Thoracic aorta (tissue), 2 donors: ENCODE data around the gene TNNC1. TPM values are rescaled to one million over a fixed set of nuclear protein-coding genes. Genes with fewer than 3 reads are reported as not detected.

Source experiments
- ATAC-seq: fragments of 150-250 bp; one replicate; pipeline ENCODE4 v1.8.0; 2017; ENCODE audit warnings: low read depth; ENCODE audit not compliant: insufficient number of reproducible peaks, low FRiP score
- DNase-seq: peaks from one replicate; pipeline ENCODE4 v3.0.0-alpha.2; 2020; ENCODE audit warnings: low spot score
- H3K27ac ChIP-seq, 2 donors: fragments of 200-600 bp; sonication (generic); 1 replicate in 1 of 2; 2 replicates in 1 of 2; pipeline ENCODE4 v1.5.1; 2016; ENCODE audit warnings: mild to moderate bottlenecking in 2 of 2, moderate library complexity in 2 of 2
- H3K27me3 ChIP-seq: fragments of 200-600 bp; sonication (generic); replicated peaks from 2 replicates; pipeline ENCODE4 v1.6.0; 2016; ENCODE audit warnings: mild to moderate bottlenecking; ENCODE audit not compliant: insufficient read depth
- H3K36me3 ChIP-seq: fragments of 200-600 bp; sonication (generic); one replicate; pipeline ENCODE4 v1.5.1; 2016
- H3K4me1 ChIP-seq, 2 donors: fragments of 200-600 bp; sonication (generic); 1 replicate in 1 of 2; 2 replicates in 1 of 2; pipeline versions ENCODE4 v1.5.1 to v1.6.0; 2016; ENCODE audit warnings: low read depth in 2 of 2, mild to moderate bottlenecking in 1 of 2; ENCODE audit not compliant: control insufficient read depth in 1 of 2
- H3K4me3 ChIP-seq: fragments of 200-600 bp; sonication (generic); 2 replicates; pipeline ENCODE4 v1.5.1; 2016; ENCODE audit warnings: mild to moderate bottlenecking
- H3K9me3 ChIP-seq: fragments of 200-600 bp; sonication (generic); 2 replicates; pipeline ENCODE4 v1.5.1; 2016
- total RNA-seq, 2 donors: library from RNA; depleted of rRNA; stranded (reverse); fragments of >200 nt; gene quantifications; one replicate each; pipeline versions ENCODE4 v1.1.0 to v1.2.3, GENCODE V29; 2016
- TF ChIP-seq, protein P1 (sequence below): fragments of 200-600 bp; sonication (generic); IDR thresholded peaks from one replicate; pipeline ENCODE4 v1.5.1; 2019; ENCODE audit warnings: antibody characterized with exemption

Gene TNNC1
- total RNA-seq, 2 donors from 2014 or later, result 1.5 to 3.0 TPM

- Histone ChIP-seq H3K4me1 (no peaks in the 10 kb centered on the region), H3K9me3 (no peaks in the 10 kb centered on the region), H3K36me3 (no peaks in the 10 kb centered on the region), H3K27me3 (no peaks in the 10 kb centered on the region), H3K4me3 (no peak overlapping the region), H3K27ac (no peak overlapping the region)
- ATAC-seq (no peak), DNase-seq (no peak)
- TF ChIP-seq, protein P1, sequence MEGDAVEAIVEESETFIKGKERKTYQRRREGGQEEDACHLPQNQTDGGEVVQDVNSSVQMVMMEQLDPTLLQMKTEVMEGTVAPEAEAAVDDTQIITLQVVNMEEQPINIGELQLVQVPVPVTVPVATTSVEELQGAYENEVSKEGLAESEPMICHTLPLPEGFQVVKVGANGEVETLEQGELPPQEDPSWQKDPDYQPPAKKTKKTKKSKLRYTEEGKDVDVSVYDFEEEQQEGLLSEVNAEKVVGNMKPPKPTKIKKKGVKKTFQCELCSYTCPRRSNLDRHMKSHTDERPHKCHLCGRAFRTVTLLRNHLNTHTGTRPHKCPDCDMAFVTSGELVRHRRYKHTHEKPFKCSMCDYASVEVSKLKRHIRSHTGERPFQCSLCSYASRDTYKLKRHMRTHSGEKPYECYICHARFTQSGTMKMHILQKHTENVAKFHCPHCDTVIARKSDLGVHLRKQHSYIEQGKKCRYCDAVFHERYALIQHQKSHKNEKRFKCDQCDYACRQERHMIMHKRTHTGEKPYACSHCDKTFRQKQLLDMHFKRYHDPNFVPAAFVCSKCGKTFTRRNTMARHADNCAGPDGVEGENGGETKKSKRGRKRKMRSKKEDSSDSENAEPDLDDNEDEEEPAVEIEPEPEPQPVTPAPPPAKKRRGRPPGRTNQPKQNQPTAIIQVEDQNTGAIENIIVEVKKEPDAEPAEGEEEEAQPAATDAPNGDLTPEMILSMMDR, result no peak
Observed at GRCh38 chr3:52433328-52433995, 20.4 kb downstream of the TNNC1 start.

DNA sequence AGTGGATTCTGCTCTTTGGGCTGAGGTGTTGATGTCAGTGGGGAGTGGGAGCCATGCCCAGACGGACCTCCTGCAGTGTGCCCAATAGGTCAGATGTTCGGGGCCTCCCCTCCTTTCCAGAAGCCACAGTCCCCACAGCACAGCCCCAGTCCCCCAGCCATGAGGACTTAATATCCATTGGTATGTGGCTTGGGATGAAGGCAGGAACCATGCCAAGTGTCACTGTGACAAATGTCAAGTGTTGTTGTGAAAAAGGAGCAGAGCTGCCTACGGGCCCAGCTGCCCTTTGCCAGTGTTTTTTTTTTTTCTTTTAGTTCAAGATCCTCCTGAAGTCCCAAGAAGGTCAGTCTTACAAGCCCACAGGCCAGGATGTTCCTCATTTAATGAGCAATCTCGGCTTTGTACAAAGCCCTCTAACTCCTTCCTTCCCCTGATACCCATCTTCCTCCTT, 21.1 kb downstream of the TNNC1 start:
- no peak overlapping the region for H3K27ac ChIP-seq
- H3K36me3 ChIP-seq, result no peaks in the 10 kb centered on the region
- H3K4me3 ChIP-seq, result no peak overlapping the region
- ATAC-seq (no peak), DNase-seq (no peak)
- no peaks in the 10 kb centered on the region for H3K9me3 ChIP-seq
- no peaks in the 10 kb centered on the region for H3K4me1 ChIP-seq
- no peaks in the 10 kb centered on the region for H3K27me3 ChIP-seq
- TF ChIP-seq, protein P1, result no peak

GRCh38 chr3:52432225-52432624, 21.6 kb downstream of the TNNC1 start:
- ATAC-seq (no peak), DNase-seq (no peak)
- no peaks in the 10 kb centered on the region for H3K9me3 ChIP-seq
- H3K4me1 ChIP-seq, result no peaks in the 10 kb centered on the region
- H3K27me3 ChIP-seq, result no peaks in the 10 kb centered on the region
- TF ChIP-seq, protein P1, result no peak
- H3K27ac ChIP-seq, result no peak overlapping the region
- H3K4me3 ChIP-seq, result no peak overlapping the region
- no peaks in the 10 kb centered on the region for H3K36me3 ChIP-seq

DNA sequence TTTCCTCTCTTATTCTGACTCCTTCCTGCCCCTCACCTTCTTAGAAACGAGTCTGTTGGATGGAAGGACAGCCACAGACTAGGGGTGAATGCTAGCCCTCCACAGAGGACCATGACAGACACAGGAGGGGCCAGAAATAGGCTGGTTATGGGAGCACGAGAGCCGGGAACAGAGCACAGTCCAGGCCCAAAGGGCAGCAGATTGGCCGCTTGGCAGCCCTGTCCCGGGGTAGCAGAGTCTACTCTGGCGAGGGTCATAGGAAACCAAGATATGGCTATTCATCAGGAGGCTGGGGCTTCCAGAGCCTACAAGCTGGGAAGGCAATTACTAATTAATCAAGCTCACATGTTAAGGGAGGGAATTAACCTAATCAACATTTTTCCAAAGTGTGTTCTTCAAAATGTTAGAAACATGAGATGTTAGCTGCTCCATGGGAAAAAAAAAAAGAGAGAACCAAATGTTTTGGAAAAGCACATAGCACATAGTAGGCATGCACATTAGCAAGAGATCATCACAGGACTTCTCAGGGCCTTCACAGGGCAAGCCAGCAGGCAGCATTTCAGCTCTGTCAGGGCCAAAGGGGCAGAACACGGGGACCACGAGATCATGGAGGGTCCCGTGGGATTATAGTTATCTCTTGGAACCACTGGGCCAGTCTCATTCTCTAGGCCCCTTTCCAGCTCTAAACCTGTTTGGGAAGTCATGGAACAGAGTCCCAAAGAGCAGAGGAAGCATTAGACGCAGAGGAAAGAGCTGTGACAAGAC, 22.2 kb downstream of the TNNC1 start:
- H3K4me3 ChIP-seq, result no peak overlapping the region
- no peaks in the 10 kb centered on the region for H3K4me1 ChIP-seq
- no peak overlapping the region for H3K27ac ChIP-seq
- no peaks in the 10 kb centered on the region for H3K9me3 ChIP-seq
- ATAC-seq (no peak), DNase-seq (no peak)
- no peaks in the 10 kb centered on the region for H3K36me3 ChIP-seq
- no peaks in the 10 kb centered on the region for H3K27me3 ChIP-seq
- TF ChIP-seq, protein P1, result no peak

DNA sequence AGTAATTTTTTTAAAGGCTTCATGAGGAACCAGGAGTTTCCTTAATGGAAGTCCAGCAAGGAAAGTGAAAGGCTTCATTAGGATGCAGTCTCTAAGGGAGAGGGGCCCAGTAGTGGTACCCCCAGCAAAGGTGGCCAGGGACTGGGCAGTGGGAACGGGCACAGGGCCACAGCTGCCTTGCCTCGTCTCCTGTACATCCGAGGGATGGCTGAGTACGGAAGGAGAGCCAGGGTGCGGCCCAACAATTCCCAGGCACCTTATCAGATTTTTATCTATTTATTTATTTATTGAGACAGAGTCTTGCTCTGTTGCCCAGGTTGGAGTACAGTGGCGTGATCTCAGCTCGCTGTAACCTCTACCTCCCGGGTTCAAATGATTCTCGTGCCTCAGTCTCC, 23.4 kb downstream of the TNNC1 start:
- ATAC-seq (no peak), DNase-seq (no peak)
- Histone ChIP-seq H3K36me3 (no peaks in the 10 kb centered on the region), H3K27ac (no peak overlapping the region), H3K27me3 (no peaks in the 10 kb centered on the region), H3K4me3 (no peak overlapping the region), H3K9me3 (no peaks in the 10 kb centered on the region), H3K4me1 (no peaks in the 10 kb centered on the region)
- TF ChIP-seq, protein P1, result no peak
